Type B pancreatic cell (in vitro differentiated cells): ENCODE measurements around the gene LDB3. TPM values are rescaled to one million over a fixed set of nuclear protein-coding genes. Genes with fewer than 3 reads are reported as not detected.

ENCODE experiments used
- DNase-seq: peaks from one replicate; pipeline ENCODE4 v3.0.0; 2021; ENCODE audit warnings: mixed read lengths; ENCODE audit not compliant: unreplicated experiment; ENCODE audit errors: extremely low spot score
- H3K27ac Mint-ChIP-seq: 2 replicates; pipeline ENCODE4 v1.8.0; 2021; ENCODE audit warnings: mild to moderate bottlenecking, mixed read lengths
- H3K27me3 Mint-ChIP-seq: 2 replicates; pipeline ENCODE4 v1.8.0; 2021; ENCODE audit warnings: mixed read lengths
- H3K36me3 Mint-ChIP-seq: 2 replicates; pipeline ENCODE4 v1.8.0; 2021; ENCODE audit warnings: mixed read lengths
- H3K4me1 Mint-ChIP-seq: one replicate; pipeline ENCODE4 v1.8.0; 2021; ENCODE audit warnings: mixed read lengths; ENCODE audit not compliant: unreplicated experiment
- H3K4me3 Mint-ChIP-seq: 2 replicates; pipeline ENCODE4 v1.8.0; 2021; ENCODE audit warnings: mild to moderate bottlenecking, mixed read lengths
- H3K9me3 Mint-ChIP-seq: 2 replicates; pipeline ENCODE4 v1.8.0; 2021; ENCODE audit warnings: mixed read lengths
- CTCF ChIP-seq: fragments of 200-600 bp; sonication (generic); conservative IDR thresholded peaks from 2 replicates; pipeline ENCODE4 v1.5.0; 2021; ENCODE audit warnings: antibody characterized with exemption, mild to moderate bottlenecking
- total RNA-seq: library from RNA; stranded (reverse); gene quantifications from 2 replicates; pipeline ENCODE4 v1.2.1, GENCODE V29; 2021; ENCODE audit warnings: low replicate concordance

Gene LDB3
- total RNA-seq, 1 donor from 2014 or later, result 0.85 TPM

DNA sequence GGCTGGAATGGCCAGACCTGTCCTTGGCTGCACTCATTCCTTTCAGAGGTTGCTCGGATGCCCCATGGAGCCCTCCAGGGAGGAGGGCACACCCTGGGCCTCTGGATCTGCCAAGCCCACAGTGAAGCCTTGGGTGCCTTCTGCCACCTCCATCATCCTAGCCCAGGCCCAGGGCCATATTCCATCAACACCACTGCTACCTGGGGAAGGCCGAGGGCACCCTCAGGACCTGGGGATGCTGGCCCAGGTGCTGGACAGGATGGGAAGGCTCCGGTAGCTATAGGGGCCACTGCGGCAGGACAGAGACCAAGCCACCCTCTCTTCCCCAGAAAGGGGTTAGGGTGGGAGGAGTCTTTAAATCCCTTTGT lies 13.2 kb upstream of the LDB3 start:
- Mint-ChIP-seq H3K36me3 (no peaks in the 10 kb centered on the region), H3K9me3 (no peaks in the 10 kb centered on the region), H3K27ac (no peak overlapping the region), H3K4me1 (peaks cover 7% of the 10 kb centered on the region), H3K4me3 (no peak overlapping the region), H3K27me3 (peaks cover 3% of the 10 kb centered on the region)
- TF ChIP-seq CTCF, result no peak
- DNase-seq, result no peak

- Mint-ChIP-seq H3K36me3 (no peaks in the 10 kb centered on the region), H3K27ac (no peak overlapping the region), H3K27me3 (peaks cover under 1% of the 10 kb centered on the region), H3K4me1 (peaks cover 4% of the 10 kb centered on the region), H3K9me3 (no peaks in the 10 kb centered on the region), H3K4me3 (no peak overlapping the region)
- no peak for TF ChIP-seq CTCF
- DNase-seq, result no peak
These were observed 12.7 kb upstream of the LDB3 start for GRCh38 chr10:86655596-86655995.

DNA sequence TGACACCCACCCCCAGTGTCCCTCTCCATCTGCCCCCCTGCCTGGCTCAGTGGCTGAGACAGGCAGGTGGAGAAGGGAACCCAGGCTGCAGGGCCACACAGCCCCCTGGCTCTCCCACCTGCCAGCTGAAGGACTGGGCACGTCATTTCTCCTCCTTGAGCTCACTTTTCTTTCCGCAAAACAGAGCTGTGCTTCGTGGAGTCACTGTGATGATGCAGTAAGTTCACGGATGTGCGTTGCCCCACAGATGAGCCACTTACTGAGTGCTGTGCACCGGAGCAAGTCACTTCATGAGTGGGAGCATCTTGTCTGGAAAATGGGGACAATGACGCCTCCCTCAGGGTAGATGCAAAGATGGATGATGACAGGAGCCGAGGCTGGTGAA lies 11.3 kb upstream of the LDB3 start:
- no peak for DNase-seq
- Mint-ChIP-seq H3K36me3 (no peaks in the 10 kb centered on the region), H3K9me3 (no peaks in the 10 kb centered on the region), H3K4me1 (peaks cover 4% of the 10 kb centered on the region), H3K27me3 (no peaks in the 10 kb centered on the region), H3K4me3 (no peak overlapping the region), H3K27ac (no peak overlapping the region)
- TF ChIP-seq CTCF, result no peak

DNA sequence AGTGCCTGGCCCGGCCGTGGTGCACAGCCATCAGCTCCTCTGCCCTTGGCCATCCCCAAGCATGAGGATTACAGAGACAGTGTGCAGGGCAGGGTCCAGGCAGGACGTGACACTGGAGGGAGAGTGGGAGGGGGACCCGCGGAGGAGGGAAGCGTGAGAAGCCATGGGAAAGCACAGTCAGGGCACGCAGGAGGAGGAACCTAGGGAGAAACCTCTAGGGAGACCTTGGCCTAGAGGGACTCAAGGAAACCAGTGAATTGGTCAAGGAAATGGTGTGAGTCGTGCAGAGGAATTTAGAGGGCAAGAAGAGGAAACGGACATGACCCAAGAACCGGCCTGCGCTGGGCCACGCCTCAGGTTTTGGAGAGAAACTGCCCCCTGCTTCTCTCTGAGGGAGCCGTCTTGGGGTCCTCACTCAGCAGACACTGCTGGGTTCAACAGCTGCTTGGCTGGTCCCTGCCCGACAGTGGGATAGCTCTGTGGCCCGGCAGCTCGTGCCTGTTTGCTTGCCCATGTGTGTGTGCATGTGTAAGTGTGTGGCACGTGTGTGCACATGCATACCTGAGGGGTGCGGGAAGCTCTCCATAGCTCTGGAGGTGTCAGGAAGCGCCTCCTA lies 10.8 kb upstream of the LDB3 start:
- DNase-seq, result no peak
- Mint-ChIP-seq H3K9me3 (no peaks in the 10 kb centered on the region), H3K4me3 (no peak overlapping the region), H3K27ac (no peak overlapping the region), H3K27me3 (no peaks in the 10 kb centered on the region), H3K4me1 (peaks cover under 1% of the 10 kb centered on the region), H3K36me3 (no peaks in the 10 kb centered on the region)
- no peak for TF ChIP-seq CTCF

GRCh38 chr10:86658261-86658741 lies 10.0 kb upstream of the LDB3 start:
- Mint-ChIP-seq H3K27me3 (no peaks in the 10 kb centered on the region), H3K9me3 (no peaks in the 10 kb centered on the region), H3K36me3 (no peaks in the 10 kb centered on the region), H3K4me1 (no peaks in the 10 kb centered on the region), H3K4me3 (no peak overlapping the region), H3K27ac (no peak overlapping the region)
- no peak for TF ChIP-seq CTCF
- DNase-seq, result no peak

DNA sequence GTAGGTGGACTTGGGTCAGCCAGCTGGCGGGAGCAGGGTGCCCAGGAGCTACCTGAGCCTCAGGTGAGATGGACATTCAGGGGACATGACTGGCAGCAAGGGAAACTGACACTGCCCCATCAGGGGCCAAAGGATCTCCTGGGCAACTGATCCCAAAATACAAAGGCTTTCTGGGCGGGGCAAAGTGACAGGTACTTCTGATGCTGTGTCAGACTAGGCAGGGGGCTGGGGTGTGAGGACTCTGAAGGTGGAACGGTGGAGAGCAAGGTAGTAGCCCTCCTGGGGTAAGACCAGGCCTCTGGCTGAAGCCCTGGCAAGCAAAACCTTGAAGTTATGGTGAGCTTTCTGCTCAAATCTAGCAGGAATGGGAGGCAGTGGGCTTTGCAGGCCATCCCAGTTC lies 9.6 kb upstream of the LDB3 start:
- Mint-ChIP-seq H3K36me3 (no peaks in the 10 kb centered on the region), H3K27ac (no peak overlapping the region), H3K9me3 (no peaks in the 10 kb centered on the region), H3K4me1 (peaks cover under 1% of the 10 kb centered on the region), H3K27me3 (no peaks in the 10 kb centered on the region), H3K4me3 (no peak overlapping the region)
- DNase-seq, result no peak
- TF ChIP-seq CTCF, result no peak
